GM12892 (cell line): Measurements from ENCODE around the gene NUBPL. TPM values are rescaled to one million over a fixed set of nuclear protein-coding genes. Genes with fewer than 3 reads are reported as not detected.
A peak's percentile ranks its signal among the peaks of the same experiment; 100 is the strongest.

ENCODE experiments used
- DNase-seq: peaks from one replicate; pipeline ENCODE4 v3.0.0; 2011; ENCODE audit not compliant: insufficient read length
- FAIRE-seq: peaks from 2 replicates; lab custom pipeline; 2011; peaks lifted over from hg19 to GRCh38; lab: Jason Lieb, UNC
- POLR2A ChIP-seq: IDR thresholded peaks from 2 replicates; pipeline ENCODE4 v1.6.1; 2011; ENCODE audit warnings: low read depth, low read length, control low read depth
- POLR2AphosphoS5 ChIP-seq: IDR thresholded peaks from 2 replicates; pipeline ENCODE4 v1.6.1; 2011; ENCODE audit warnings: low read depth, low read length, control low read depth
- TAF1 ChIP-seq: IDR thresholded peaks from 2 replicates; pipeline ENCODE4 v1.6.1; 2011; ENCODE audit warnings: low read depth, mild to moderate bottlenecking, control low read depth, low read length, borderline replicate concordance
- polyA plus RNA-seq: library from polyadenylated mRNA; unstranded; fragments of >200 nt; gene quantifications from one replicate; pipeline ENCODE4 v1.2.1, GENCODE V29; 2012; ENCODE audit warnings: missing spikeins, inconsistent platforms; ENCODE audit not compliant: missing spikeins

NUBPL gene
- 9.9 TPM for polyA plus RNA-seq

- FAIRE-seq (peak; percentile 99), DNase-seq (peak; percentile 79)
- peak; percentile 89; the same call in 1 of the 2 replicates for TF ChIP-seq POLR2A
- TF ChIP-seq POLR2AphosphoS5 = peak; percentile 79
- peak; percentile 70; the same call in 1 of the 2 replicates for TF ChIP-seq TAF1
Measured at GRCh38 chr14:31561155-31561846, at the start of gene NUBPL. NUBPL (plus strand) TSS chr14:31561404; CDS start chr14:31561440, 36 bp downstream.

GRCh38 chr14:31527087-31527486 is 34.1 kb upstream of the NUBPL start:
- FAIRE-seq = no peak
- TF ChIP-seq POLR2A (no peak), TAF1 (no peak), POLR2AphosphoS5 (no peak)
- DNase-seq = no peak

- no peak for DNase-seq
- no peak for FAIRE-seq
- TF ChIP-seq POLR2AphosphoS5 = no peak
- TF ChIP-seq TAF1 = no peak
- TF ChIP-seq POLR2A = no peak
Measured at GRCh38 chr14:31527546-31527945, 33.7 kb upstream of the NUBPL start.

GRCh38 chr14:31529053-31529452 is 32.2 kb upstream of the NUBPL start:
- DNase-seq = no peak
- no peak for FAIRE-seq
- TF ChIP-seq POLR2A (no peak), POLR2AphosphoS5 (no peak), TAF1 (no peak)

GRCh38 chr14:31530136-31530535 is 31.1 kb upstream of the NUBPL start:
- FAIRE-seq (no peak), DNase-seq (no peak)
- TF ChIP-seq TAF1 (no peak), POLR2A (no peak), POLR2AphosphoS5 (no peak)

GRCh38 chr14:31536201-31536960 is 24.8 kb upstream of the NUBPL start:
- FAIRE-seq (no peak), DNase-seq (no peak)
- TF ChIP-seq POLR2AphosphoS5 (no peak), TAF1 (no peak), POLR2A (no peak)

- TF ChIP-seq POLR2A = no peak
- no peak for TF ChIP-seq POLR2AphosphoS5
- no peak for TF ChIP-seq TAF1
- FAIRE-seq (no peak), DNase-seq (no peak)
Measured at GRCh38 chr14:31541702-31542101, 19.5 kb upstream of the NUBPL start.

GRCh38 chr14:31543969-31544799 is 17.0 kb upstream of the NUBPL start:
- FAIRE-seq = no peak
- no peak for DNase-seq
- TF ChIP-seq POLR2AphosphoS5 = no peak
- no peak for TF ChIP-seq TAF1
- TF ChIP-seq POLR2A = no peak

GRCh38 chr14:31544816-31545215 is 16.4 kb upstream of the NUBPL start:
- TF ChIP-seq TAF1 = no peak
- TF ChIP-seq POLR2A = no peak
- no peak for TF ChIP-seq POLR2AphosphoS5
- FAIRE-seq = no peak
- DNase-seq = no peak

- FAIRE-seq (no peak), DNase-seq (no peak)
- TF ChIP-seq TAF1 = no peak
Measured at GRCh38 chr14:31545328-31545727, 15.9 kb upstream of the NUBPL start.

GRCh38 chr14:31549817-31550216 is 11.4 kb upstream of the NUBPL start:
- TF ChIP-seq POLR2AphosphoS5 (no peak), POLR2A (no peak), TAF1 (no peak)
- DNase-seq (no peak), FAIRE-seq (no peak)

GRCh38 chr14:31550589-31550988 is 10.6 kb upstream of the NUBPL start:
- TF ChIP-seq POLR2A = no peak
- TF ChIP-seq TAF1 = no peak
- TF ChIP-seq POLR2AphosphoS5 = no peak
- DNase-seq (no peak), FAIRE-seq (no peak)
